T47D (cell line): ENCODE data around the gene RTN1.

Experiments used
- DNase-seq, 2 experiments: peaks; one replicate each; pipeline versions ENCODE4 v3.0.0 to v3.0.0-alpha.2; 2011 to 2012; ENCODE audit warnings: low read depth in 1 of 2, low spot score in 1 of 2
- JUND ChIP-seq: IDR thresholded peaks from 2 replicates; pipeline ENCODE4 v1.6.1; 2012; ENCODE audit warnings: low read depth
- in situ Hi-C: cut with HindIII; loops from 2 replicates; pipeline ENCODE4 v1.10.0; 2016; ENCODE audit warnings: low sequenced_read_pairs, low pct_unique_long_range_greater_than_20kb

Gene RTN1

GRCh38 chr14:59699442-59699841, 171.1 kb downstream of the RTN1 start:
- DNase-seq, result no peak

GRCh38 chr14:59698793-59699192, 171.8 kb downstream of the RTN1 start:
- in situ Hi-C loops, result no loop called here
- TF ChIP-seq JUND, result no peak
- no peak for DNase-seq

More at GRCh38 chr14:59699442-59699841, 171.1 kb downstream of the RTN1 start:
- in situ Hi-C loops, result no loop called here
- TF ChIP-seq JUND, result no peak

DNA sequence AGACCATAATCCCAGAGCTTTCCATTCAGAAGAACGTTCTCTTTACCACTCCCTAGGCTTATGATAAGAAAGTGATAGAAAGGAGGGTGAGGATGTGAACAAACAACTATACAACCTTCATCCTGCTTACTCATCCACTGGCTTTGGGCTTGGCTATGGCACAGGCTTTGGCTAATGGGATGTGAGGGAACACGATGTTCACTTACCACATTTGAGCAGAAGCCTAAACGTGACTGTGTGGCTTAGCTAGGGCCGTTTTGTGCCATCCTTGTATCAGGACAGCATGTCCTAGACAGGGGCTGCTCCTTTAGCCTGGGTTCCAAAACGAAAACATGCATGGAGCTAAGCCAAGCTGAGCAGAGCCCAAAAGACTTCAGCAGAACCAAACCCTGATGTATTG, 175.4 kb downstream of the RTN1 start:
- no peak for TF ChIP-seq JUND
- DNase-seq, result no peak
- in situ Hi-C loops, result no loop called here

DNA sequence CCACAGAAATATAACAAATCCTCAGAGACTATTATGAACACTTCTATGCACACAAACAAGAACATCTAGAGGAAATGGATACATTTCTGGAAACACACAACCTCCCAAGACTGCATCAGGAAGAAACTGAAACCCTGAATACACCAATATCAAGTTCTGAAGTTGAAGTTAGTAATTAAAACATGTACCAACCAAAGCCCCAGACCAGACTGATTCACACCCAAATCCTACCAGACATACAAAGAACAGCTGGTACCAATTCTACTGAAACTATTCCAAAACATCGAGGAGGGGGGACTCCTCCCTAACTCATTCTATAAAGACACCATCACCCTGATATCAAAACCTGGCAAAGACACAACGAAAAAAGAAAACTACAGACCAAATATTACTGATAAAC, 179.3 kb downstream of the RTN1 start:
- in situ Hi-C loops, result no loop called here
- DNase-seq, result no peak
- TF ChIP-seq JUND, result no peak

- TF ChIP-seq JUND, result no peak
- in situ Hi-C loops, result no loop called here
- DNase-seq, result no peak
Measured at GRCh38 chr14:59690426-59690825, 180.2 kb downstream of the RTN1 start.

DNA sequence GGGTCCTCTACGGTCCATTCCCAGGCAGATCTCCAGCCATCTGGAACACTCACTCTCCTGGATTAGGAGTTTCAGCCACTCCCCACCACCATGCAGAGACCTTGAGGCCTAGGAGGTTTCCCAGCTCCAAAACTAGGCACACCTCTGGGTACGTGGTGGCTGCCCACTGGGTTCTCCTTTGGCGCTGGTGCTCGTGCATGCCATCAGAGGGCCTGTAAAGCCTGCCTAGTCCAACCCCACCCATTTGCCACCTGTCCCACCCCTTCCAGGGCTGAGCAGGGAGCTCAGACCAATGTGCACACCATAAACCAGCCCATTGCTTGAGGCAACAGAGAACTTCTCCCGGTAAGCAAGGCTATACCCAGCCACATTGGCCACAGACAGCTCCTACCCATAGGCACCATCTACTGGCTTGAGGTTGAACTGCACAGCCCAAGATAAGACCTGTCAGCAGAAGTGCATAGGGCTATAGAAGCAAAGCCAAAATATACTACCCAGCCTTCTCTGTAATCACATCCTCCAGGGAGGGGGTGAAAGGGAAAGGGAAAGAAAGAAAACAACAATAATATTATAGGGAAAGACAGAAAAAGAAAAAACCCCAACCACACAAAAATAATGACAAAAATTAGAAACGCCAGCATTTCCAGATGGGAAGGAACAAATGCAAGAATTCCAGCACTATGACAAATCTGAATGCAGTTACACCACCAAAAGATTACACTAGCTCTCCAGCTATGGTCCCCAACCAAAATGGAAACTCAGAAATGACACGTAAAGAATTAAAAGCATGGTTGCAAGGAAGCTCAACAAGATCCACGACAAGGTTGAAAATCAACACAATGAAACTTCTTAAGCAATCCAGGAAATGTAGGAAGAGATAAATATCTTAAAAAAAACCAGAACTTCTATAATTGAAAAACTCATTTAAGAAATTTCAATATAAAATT, 182.1 kb downstream of the RTN1 start:
- in situ Hi-C loops, result no loop called here
- TF ChIP-seq JUND, result no peak
- peak; percentile 57 to 86 for DNase-seq

- in situ Hi-C loops, result no loop called here
- no peak for TF ChIP-seq JUND
- DNase-seq, result no peak
Measured at GRCh38 chr14:59687663-59688062, 182.9 kb downstream of the RTN1 start.

DNA sequence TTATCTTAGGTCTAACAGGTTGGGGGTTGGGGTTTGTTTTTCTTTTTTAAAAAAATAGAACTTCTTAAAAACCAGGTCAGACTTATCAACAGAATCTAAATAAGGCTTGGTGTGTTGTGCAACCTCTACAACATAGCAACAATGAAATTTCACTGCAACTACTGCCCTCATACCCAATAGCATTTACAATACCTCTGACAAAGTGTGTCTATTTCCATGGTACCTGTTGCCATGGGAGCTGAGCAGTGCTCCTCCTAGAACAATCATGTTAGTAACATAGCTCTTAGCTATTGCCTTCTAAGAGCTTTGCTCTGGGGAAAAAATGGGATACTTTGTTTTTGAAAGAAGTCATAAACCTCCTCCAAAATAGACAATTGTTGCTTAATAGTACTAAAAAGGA, 190.7 kb downstream of the RTN1 start:
- no peak for TF ChIP-seq JUND
- peak in 1 of 2 experiments; percentile 49 for DNase-seq
- in situ Hi-C loops, result no loop called here

- no peak for TF ChIP-seq JUND
- in situ Hi-C loops, result no loop called here
- no peak for DNase-seq
Measured at GRCh38 chr14:59678352-59678751, 192.2 kb downstream of the RTN1 start.

- DNase-seq, result no peak
- in situ Hi-C loops, result no loop called here
- no peak for TF ChIP-seq JUND
Measured at GRCh38 chr14:59677771-59678231, 192.8 kb downstream of the RTN1 start.

DNA sequence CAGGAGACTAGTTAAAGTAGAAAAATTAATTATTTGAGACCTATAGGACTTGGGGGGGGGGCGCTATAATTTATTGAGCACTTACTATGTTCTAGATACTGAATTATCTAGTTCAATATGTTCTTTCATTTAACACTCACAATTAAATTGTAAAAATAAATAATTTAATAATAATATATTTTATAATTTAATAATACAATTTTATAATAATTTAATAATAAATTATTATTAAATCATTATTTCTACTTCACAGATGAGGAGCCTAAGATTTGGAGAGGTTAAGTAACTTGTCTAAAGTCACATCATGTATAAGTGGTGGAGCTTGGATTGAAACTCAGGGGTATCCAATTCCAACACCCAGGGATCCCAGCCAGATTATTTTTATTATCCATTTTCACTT, 195.2 kb downstream of the RTN1 start:
- DNase-seq, result no peak
- TF ChIP-seq JUND, result no peak
- in situ Hi-C loops, result no loop called here

GRCh38 chr14:59664741-59665140, 205.8 kb downstream of the RTN1 start:
- peak in 1 of 2 experiments; percentile 39 for DNase-seq
- TF ChIP-seq JUND, result no peak
- in situ Hi-C loops, result no loop called here

DNA sequence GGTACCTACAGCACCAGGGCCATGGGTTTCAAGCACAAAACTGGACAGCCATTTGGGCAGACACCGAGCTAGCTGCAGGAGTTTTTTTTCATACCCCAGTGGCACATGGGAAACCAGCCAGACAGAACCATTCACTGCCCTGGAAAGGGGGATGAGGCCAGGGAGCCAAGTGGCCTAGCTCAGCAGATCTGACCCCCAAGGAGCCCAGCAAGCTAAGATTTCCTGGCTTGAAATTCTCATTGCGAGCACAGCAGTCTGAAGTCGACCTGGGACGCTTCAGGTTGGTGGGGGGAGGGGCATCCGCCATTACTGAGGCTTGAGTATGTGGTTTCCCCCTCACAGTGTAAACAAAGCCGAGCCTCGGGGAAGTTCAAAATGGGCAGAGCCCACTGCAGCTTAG, 212.8 kb downstream of the RTN1 start:
- in situ Hi-C loops, result no loop called here
- no peak for DNase-seq
- no peak for TF ChIP-seq JUND
